ENCODE data around the gene UBE2M. TPM values are rescaled to one million over a fixed set of nuclear protein-coding genes. Genes with fewer than 3 reads are reported as not detected.

Gene UBE2M
- total RNA-seq, 1 donor from 2014 or later: 116 TPM

DNA sequence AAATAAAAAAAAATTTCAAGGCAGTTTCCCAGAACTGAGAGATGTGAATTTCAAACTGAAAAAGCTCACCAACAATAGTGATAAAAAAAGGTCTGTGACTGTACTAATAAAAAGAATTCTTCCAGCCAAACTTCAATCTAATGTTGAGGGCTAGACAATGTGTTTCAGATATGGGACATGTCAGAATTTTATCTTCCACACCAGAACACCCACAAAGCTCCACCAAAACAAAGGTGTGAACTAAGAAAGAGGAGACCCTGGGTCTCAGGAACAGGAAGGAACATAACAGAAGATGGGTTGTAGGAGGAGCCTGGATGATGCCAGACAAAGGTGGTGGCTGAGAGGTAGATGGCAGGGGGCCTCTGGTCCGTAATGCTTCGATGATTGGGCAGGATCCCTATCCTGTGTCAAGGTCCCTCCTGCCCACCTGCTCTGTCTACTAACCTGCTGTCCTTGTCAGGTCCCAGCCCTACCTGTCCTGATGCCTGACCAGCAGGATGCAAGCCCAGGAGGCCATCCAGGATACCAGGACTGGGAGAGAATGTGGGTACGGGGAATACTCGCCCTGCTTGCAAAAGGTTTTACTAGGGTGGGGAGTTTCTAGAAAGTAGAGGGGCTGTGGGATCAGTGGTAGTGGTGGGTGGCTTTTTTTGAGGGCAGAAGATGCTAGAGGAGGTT is 10.2 kb upstream of the UBE2M start:
- intact Hi-C loops (cut with micrococcal nuclease): no loop called here
- no peak overlapping the region for H3K4me3 ChIP-seq
- DNase-seq: no peak
- TF ChIP-seq CTCF (IDR thresholded peaks at IDR 0.05; ENCODE audit: borderline replicate concordance): no peak
- peaks cover 18% of the 10 kb centered on the region for H3K4me1 ChIP-seq
- H3K27ac ChIP-seq (replicated peaks): no peak overlapping the region
- no peaks in the 10 kb centered on the region for H3K27me3 ChIP-seq (ENCODE audit: low read depth)
- peaks cover 36% of the 10 kb centered on the region for H3K36me3 ChIP-seq
- H3K9me3 ChIP-seq (replicated peaks): no peaks in the 10 kb centered on the region

- intact Hi-C loops (cut with micrococcal nuclease): no loop called here
- no peak for DNase-seq
- Histone ChIP-seq H3K27ac (replicated peaks) (no peak overlapping the region), H3K36me3 (peaks cover 36% of the 10 kb centered on the region), H3K4me1 (peaks cover 24% of the 10 kb centered on the region), H3K4me3 (no peak overlapping the region), H3K9me3 (replicated peaks) (no peaks in the 10 kb centered on the region), H3K27me3 (ENCODE audit: low read depth) (no peaks in the 10 kb centered on the region)
- no peak for TF ChIP-seq CTCF (IDR thresholded peaks at IDR 0.05; ENCODE audit: borderline replicate concordance)
Measured at GRCh38 chr19:58566989-58567388, 8.6 kb upstream of the UBE2M start.

GRCh38 chr19:58563823-58564222 is 5.4 kb upstream of the UBE2M start:
- no peak for TF ChIP-seq CTCF (IDR thresholded peaks at IDR 0.05; ENCODE audit: borderline replicate concordance)
- no peaks in the 10 kb centered on the region for H3K9me3 ChIP-seq (replicated peaks)
- H3K4me3 ChIP-seq: no peak overlapping the region
- H3K27me3 ChIP-seq (ENCODE audit: low read depth): no peaks in the 10 kb centered on the region
- peaks cover 14% of the 10 kb centered on the region for H3K36me3 ChIP-seq
- peaks cover 43% of the 10 kb centered on the region for H3K4me1 ChIP-seq
- no peak overlapping the region for H3K27ac ChIP-seq (replicated peaks)
- DNase-seq: peak; percentile 8
- intact Hi-C loops (cut with micrococcal nuclease): no loop called here

- intact Hi-C loops (cut with micrococcal nuclease): no loop called here
- peak overlapping the region; percentile 42 for H3K27ac ChIP-seq (replicated peaks)
- no peaks in the 10 kb centered on the region for H3K27me3 ChIP-seq (ENCODE audit: low read depth)
- peaks cover 10% of the 10 kb centered on the region for H3K36me3 ChIP-seq
- TF ChIP-seq CTCF (IDR thresholded peaks at IDR 0.05; ENCODE audit: borderline replicate concordance): no peak
- DNase-seq: peak; percentile 23
- H3K4me1 ChIP-seq: peaks cover 46% of the 10 kb centered on the region
- H3K9me3 ChIP-seq (replicated peaks): no peaks in the 10 kb centered on the region
- peak overlapping the region; percentile 63 for H3K4me3 ChIP-seq
Measured at GRCh38 chr19:58563034-58563573, 4.7 kb upstream of the UBE2M start.

DNA sequence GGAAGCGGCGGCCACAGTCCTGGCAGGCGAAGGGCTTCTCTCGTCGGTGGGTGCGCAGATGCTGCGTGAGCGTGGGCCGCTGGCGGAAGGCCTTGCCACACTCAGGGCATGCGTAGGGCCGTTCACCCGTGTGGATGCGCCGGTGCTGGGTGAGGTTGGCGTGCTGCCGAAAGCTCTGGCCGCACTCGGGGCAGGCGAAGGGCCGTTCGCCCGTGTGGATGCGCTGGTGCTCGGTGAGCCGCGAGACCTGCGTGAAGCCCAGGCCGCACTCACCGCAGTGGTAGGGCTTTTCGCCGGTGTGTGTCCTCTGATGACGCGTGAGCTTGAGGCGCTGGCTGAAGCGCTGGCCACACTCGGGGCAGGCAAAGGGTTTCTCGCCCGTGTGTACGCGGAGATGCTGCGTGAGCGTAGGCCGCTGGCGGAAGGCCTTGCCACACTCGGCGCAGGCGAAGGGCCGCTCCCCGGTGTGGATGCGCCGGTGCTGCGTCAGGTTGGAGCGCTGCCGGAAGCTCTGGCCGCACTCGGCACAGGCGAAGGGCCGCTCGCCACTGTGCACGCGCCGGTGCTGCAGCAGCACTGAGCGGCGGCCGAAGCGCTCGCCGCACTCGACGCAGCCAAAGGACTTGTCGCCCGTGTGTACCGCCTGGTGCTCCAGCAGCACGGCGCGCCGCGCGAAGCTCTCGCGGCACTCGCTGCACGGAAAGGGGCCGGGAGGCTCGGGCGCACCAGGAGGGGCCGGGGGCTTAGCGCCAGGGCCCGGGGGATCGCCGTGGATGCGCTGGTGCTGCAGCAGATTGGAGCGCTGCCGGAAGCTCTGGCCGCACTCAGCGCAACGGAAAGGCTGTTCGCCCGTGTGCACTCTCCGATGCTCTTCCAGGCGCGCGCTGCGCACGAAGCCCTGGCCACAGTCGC is 4.0 kb upstream of the UBE2M start:
- Histone ChIP-seq H3K4me1 (peaks cover 53% of the 10 kb centered on the region), H3K36me3 (peaks cover 7% of the 10 kb centered on the region), H3K9me3 (replicated peaks) (no peaks in the 10 kb centered on the region), H3K27me3 (ENCODE audit: low read depth) (no peaks in the 10 kb centered on the region), H3K27ac (replicated peaks) (peak overlapping the region; percentile 42), H3K4me3 (peak overlapping the region; percentile 63)
- intact Hi-C loops (cut with micrococcal nuclease): no loop called here
- DNase-seq: peak; percentile 36
- TF ChIP-seq CTCF (IDR thresholded peaks at IDR 0.05; ENCODE audit: borderline replicate concordance): no peak
